GM18505 (cell line): ENCODE data around the gene RC3H2.

Source experiments
- ATAC-seq: cut with Tn5 transposase; IDR thresholded peaks from one replicate; pipeline ENCODE4 v1.9.1; 2021; ENCODE audit not compliant: unreplicated experiment
- POLR2A ChIP-seq: IDR thresholded peaks from 4 replicates; pipeline ENCODE4 v1.6.1; 2011; ENCODE audit warnings: borderline replicate concordance; ENCODE audit not compliant: insufficient read depth, insufficient read length; ENCODE audit errors: extremely low read depth

RC3H2 gene, protein sequence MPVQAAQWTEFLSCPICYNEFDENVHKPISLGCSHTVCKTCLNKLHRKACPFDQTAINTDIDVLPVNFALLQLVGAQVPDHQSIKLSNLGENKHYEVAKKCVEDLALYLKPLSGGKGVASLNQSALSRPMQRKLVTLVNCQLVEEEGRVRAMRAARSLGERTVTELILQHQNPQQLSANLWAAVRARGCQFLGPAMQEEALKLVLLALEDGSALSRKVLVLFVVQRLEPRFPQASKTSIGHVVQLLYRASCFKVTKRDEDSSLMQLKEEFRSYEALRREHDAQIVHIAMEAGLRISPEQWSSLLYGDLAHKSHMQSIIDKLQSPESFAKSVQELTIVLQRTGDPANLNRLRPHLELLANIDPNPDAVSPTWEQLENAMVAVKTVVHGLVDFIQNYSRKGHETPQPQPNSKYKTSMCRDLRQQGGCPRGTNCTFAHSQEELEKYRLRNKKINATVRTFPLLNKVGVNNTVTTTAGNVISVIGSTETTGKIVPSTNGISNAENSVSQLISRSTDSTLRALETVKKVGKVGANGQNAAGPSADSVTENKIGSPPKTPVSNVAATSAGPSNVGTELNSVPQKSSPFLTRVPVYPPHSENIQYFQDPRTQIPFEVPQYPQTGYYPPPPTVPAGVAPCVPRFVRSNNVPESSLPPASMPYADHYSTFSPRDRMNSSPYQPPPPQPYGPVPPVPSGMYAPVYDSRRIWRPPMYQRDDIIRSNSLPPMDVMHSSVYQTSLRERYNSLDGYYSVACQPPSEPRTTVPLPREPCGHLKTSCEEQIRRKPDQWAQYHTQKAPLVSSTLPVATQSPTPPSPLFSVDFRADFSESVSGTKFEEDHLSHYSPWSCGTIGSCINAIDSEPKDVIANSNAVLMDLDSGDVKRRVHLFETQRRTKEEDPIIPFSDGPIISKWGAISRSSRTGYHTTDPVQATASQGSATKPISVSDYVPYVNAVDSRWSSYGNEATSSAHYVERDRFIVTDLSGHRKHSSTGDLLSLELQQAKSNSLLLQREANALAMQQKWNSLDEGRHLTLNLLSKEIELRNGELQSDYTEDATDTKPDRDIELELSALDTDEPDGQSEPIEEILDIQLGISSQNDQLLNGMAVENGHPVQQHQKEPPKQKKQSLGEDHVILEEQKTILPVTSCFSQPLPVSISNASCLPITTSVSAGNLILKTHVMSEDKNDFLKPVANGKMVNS

DNA sequence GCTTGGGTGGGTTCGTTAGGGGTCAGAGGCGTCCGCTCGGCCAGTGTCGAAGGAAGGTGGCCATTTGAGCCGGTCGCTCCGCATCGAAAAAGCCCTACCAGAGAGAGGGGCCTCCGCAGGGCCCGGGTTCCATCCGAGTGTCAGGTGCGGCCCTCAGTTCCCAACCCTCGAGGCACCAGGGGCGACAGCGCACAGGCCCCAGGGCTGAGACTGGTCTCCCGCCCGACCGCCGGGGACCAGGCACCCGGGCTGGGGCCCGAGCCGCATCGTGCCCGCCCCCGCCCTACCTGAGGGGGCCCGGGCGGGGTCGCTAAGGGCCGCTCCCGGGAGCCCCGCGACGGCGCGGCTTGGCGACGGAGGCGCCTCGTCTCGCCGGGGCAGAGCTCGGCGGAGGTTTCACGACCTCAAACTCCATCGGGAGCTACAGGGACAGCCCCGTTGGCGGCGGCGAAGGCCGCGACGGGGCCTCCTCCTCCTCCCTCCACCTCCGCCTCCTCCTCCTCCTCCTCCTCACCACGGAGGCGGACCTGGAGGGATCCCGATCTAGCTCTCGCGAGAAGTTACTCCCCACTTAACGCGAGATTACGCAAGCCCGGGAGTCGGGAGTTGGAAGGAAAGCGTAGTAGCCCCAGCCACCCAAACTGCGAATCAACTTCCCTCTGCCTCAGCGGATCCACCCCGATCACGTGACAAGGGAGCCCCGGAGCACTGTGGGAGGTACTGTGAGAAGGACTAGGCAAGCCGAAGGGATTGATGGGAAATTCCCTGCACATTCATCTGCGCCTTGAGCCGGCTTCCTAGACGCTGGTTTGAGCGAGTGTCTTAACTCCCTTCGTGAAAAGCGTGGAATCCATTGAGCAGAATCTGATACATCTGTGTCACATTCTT lies at the start of gene RC3H2:
Gene RC3H2 (minus strand): TSS at position 537 of the 888 bp plus-strand sequence. CDS start 7,850 bp downstream, outside the sequence.
- TF ChIP-seq POLR2A: peak; percentile 91
- peak; percentile 88 for ATAC-seq

DNA sequence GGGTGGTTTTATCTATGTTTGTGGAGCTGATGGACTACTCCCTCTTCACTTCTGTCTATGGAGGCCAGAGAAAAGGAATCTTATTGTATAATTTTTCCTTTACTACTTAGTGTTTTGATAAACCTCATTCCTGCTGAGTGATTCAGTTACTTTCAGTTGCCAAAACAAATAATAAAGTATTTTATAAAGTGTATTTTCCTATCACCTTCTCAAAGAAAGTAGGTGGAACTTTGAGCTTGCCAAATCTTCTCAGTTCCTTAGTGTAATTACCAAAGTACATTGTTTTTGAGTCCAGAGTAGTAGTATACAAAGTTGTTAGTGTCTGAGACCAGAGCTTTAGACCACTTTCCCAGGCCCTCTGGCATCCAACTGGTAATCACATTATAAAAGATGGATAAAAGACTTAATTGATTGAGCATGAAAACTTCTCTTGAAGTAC lies 49.1 kb upstream of the RC3H2 start:
- TF ChIP-seq POLR2A: no peak
- no peak for ATAC-seq

DNA sequence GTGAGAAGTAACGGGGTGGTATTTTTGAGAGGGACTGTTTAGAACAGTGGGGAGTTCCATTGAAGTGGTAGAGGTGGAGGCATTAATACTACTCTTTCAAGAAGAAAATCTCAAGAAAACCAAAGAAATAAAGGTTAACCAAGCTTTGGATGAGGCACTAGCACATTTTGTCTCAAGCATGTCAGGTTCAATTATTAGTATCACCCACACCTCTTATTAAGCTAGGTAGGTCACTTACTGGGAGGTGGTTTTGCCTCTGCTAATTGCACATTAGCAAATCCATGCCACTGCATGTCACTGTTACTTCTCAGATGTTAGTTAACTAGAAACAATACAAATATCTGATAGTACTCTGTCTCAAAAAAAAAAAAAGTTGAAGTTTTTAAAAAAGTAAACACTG lies 45.9 kb upstream of the RC3H2 start:
- no peak for ATAC-seq
- no peak for TF ChIP-seq POLR2A

DNA sequence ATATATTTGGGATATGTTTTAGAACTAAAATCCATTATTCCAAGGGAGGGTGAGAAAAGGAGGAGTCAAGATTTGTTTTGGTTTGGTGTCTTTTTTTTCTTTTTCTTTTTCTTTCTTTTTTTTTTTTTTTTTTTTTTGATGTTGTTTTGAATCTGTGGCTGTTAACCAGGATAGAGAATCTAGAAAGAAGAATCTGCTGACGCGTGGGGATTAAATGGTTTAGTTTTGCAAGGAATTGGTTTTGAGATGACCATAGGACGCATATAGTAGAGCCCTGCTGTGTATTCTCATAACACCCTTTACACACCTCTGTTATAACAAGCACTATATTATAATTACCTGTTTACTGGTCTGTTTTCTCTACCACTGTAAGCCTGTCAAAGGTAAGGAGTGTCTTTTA lies 45.1 kb upstream of the RC3H2 start:
- no peak for TF ChIP-seq POLR2A
- no peak for ATAC-seq

DNA sequence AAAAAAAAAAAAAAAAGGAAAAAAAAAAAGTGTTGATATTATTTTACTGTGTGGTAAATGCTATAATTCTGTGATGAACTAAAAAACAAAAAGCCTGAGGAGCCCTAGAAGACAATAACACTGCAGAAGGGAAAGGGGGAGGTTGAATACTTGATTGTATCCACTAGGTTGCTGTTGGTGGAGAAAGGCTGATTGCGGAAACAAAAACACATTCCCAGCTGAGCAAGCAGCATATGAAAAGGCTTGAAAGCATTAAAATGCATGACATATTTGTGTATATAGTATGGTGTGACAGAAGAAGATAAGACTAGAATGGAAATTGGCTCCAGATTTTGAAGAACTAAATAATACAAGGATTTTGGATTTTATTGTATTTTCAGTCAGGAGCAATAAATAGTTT lies 44.5 kb upstream of the RC3H2 start:
- no peak for TF ChIP-seq POLR2A
- ATAC-seq: no peak

DNA sequence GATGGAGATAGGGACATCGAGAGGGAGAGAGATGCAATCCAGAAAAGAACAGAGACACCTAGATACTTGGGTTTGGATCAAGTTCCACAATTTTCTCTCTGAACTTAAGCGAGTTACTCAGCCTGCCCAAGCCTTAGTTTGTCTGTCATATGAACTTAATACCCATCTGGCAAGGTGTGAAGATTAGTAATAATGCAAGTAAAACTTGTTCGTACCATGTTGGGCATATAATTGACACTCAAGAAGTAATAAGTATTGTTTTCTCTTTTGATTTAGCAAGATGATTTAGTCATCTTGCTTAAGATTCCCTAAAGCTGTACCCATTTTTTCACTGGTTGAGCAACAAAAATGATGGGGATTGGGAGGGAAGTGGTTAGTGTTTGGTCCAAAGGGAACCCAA lies 43.2 kb upstream of the RC3H2 start:
- no peak for ATAC-seq
- no peak for TF ChIP-seq POLR2A

DNA sequence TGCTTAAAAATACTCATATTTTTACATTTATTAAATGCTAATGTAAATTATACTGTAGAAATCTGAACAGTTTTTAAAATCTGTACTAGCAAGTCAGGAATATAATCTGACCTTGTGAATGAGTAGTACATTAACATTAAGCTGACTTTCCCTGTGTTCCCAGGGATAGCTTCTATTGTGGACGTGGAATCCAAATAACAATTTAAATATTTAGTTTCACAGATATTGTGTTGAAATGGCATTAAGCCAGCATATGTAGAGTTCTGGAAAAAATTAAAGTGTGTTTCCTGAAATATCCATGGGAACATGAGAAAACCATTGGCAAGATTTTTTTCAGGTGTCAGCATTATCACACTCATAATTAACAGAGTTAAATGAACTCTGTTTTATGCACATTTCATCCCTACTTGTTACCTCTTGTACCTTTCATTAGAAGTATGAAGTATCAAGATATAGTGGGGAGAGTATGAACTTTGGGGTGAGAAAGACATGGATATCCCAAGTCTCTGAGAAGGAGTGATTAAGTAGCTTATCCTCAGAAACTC lies 41.4 kb upstream of the RC3H2 start:
- no peak for TF ChIP-seq POLR2A
- no peak for ATAC-seq

DNA sequence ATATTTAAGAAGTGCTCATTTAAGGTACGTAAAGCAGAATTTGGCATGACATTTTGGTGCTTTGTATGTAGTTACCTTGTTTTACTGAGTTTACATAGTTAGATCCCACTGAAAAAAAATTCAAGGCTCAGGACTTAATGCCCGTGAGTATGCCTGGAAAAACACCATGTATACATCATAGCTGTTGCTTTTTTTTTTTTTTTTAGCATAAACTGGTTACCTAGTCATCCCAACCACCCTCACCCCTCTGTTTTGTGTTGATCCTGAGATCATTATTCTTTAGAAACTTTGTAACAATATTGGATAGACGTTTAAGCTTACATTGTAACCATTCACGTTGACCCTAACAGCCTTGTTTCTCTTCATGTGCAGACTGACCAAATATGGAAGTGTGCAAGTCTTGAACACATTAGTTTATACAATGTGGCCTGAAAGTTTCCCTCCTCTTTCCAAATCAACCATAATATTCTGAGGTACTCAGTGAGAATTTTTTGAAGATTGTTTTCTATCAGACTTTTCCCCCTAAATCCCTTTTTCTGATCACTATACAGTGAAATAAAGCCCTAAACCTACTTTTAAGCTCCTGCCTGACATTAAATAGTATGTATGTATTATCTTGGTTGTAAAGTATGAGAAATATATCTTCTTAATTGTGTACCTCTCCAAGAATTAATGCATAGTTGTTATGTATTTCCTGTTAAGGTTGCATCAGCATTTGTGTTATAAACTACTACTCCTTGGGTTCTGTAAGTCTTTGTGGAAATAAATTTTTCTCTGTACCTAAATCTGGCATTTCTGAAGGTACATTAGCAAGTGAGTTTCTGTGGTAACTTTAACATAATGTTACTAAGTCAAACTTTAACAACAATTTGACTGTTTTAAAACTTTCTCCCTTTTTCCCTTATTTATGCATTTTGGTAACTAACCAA lies 40.1 kb upstream of the RC3H2 start:
- TF ChIP-seq POLR2A: no peak
- no peak for ATAC-seq

DNA sequence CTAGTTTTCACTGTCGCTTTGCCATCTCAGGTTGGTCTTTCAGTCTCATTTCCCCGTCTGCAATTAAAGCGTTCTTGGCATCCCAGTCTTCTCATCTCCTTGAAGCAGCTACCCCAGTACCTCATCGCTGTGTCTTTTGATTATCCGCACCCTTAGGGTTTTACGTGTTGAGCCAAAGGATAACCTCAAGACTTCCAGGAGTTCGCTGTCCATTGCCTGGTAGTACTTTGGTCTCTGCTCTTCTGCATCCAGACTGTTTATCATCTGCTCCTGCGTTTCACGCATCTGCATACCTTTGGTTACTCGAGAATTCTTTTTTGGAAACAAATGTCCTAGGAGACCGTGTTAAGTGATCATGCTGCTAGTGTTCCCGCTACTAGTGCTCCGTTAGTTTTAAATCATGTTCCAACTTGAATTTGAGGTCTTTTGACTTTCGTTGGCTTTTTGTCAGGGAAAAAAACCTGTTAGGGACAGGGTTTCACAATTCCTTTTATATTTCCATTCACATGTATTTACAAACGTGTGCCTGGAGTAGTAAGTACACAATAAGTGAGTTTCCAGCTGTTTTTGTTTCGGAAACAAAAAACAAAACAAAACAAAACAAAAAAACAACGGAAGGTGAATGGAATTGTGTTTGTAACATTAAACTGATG lies 36.5 kb upstream of the RC3H2 start:
- TF ChIP-seq POLR2A: no peak
- no peak for ATAC-seq

DNA sequence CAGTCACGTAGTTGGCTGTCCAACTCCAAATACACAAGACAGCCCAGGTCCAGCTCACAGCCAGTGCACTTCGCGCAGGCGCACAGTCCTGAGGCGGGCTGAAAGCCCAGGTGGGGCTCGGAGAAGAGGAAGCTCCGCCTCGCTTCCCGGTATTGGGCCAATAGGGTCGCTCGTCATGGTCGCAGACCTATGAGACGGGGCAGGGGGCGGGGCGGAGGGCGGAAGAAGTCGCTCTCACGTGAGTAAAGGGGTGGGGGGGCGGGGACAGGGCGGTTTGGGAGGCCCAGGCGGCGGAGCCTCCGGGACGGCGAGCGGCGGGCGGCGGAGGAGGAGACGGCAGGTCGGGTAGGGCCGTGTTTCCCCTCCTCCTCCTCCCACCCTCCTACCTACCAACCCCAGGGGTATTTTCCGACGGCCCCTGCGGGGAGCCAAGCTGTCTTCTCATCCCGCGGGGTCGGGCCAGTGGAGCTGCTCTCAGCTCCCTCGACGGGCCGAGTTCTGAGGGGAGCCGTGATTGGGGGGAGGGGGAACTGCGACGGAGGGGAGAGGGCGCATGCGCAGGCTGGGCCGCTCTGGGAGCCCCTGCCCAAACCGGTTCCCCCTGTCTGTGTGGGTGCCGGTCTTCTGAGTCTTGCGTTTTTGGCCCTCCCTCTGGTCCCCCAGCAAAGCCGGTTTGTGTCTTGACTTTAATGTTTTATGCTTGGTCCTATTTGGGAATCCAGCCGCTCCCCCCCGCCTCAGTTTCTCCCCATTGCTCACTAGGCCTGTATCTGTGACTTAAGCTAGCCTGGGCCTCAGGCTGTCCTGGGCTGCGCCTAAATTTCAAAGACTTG lies 35.8 kb upstream of the RC3H2 start, which contains the start of gene RABGAP1:
Gene RABGAP1 (plus strand): TSS at position 272 of the 833 bp plus-strand sequence. CDS start 16,040 bp downstream, outside the sequence.
- ATAC-seq: peak; percentile 97
- peak; percentile 81 for TF ChIP-seq POLR2A
